Measurements from ENCODE around the gene CACNA1H. TPM values are rescaled to one million over a fixed set of nuclear protein-coding genes. Genes with fewer than 3 reads are reported as not detected.

The CACNA1H gene
- total and polyA plus RNA-seq, 2 donors (not counting 3 experiments of a cell fraction or from before 2014, with no cell fraction given): 0.03 TPM; not detected in 1

- Histone ChIP-seq H3K9me3 (replicated peaks; ENCODE audit: control insufficient read depth, insufficient read depth, low read length) (no peaks in the 10 kb centered on the region), H3K4me2 (ENCODE audit: insufficient read depth, low read length) (no peak overlapping the region), H3K4me3 (replicated peaks in 1 of 3; ENCODE audit: insufficient read depth in 1 of 3, low read depth in 1 of 3, low read length in 3 of 3) (no peak overlapping the region), H3K36me3 (ENCODE audit: control insufficient read depth in 2 of 2, extremely low read depth in 1 of 2, insufficient read depth in 2 of 2, low read length in 2 of 2) (no peaks in the 10 kb centered on the region), H3K27ac (ENCODE audit: insufficient read depth, low read depth, low read length) (no peak overlapping the region), H3K4me1 (ENCODE audit: control insufficient read depth, extremely low read depth, insufficient read depth, low read length) (no peaks in the 10 kb centered on the region), H3K27me3 (ENCODE audit: control insufficient read depth in 2 of 2, insufficient read depth in 2 of 2, low read length in 2 of 2) (no peaks in the 10 kb centered on the region), H3K9ac (replicated peaks; ENCODE audit: extremely low read depth, insufficient read depth, low read length) (no peak overlapping the region), H3K79me2 (ENCODE audit: control insufficient read depth, insufficient read depth, low read length) (no peaks in the 10 kb centered on the region), H3K9me1 (replicated peaks; ENCODE audit: control insufficient read depth, extremely low read depth, insufficient read depth, low read length) (no peaks in the 10 kb centered on the region), H2AFZ (ENCODE audit: low read depth, low read length) (no peak overlapping the region), H4K20me1 (replicated peaks; ENCODE audit: control insufficient read depth, extremely low read depth, insufficient read depth, low read length) (no peaks in the 10 kb centered on the region)
- ChIA-PET CTCF (interaction anchor here (1.1 kb wide), 1 partner anchor 13 kb away, joined by 3 read pairs; no protein-coding TSS in a partner anchor), POLR2A (no interaction called here)
- intact Hi-C loops (cut with micrococcal nuclease) (no loop called here), dilution Hi-C loops (cut with MboI; ENCODE audit: extremely low pct_ligation_motif_present, low sequenced_read_pairs) (no loop called here)
- TF ChIP-seq EZH2 (IDR thresholded peaks at IDR 0.05; ENCODE audit: borderline replicate concordance, low read depth, low read length, severe bottlenecking) (no peak), CTCF (IDR thresholded peaks at IDR 0.05; ENCODE audit: extremely low read depth in 1 of 2, insufficient read depth in 1 of 2, low read depth in 1 of 2, low read length in 2 of 2) (no peak), GATA2 (IDR thresholded peaks at IDR 0.05; ENCODE audit: insufficient read depth, insufficient read length, low read depth, low read length) (no peak), MAX (IDR thresholded peaks at IDR 0.05; ENCODE audit: insufficient read depth, insufficient read length) (no peak), JUN (IDR thresholded peaks at IDR 0.05; ENCODE audit: borderline replicate concordance, insufficient read depth, insufficient read length, low read depth) (no peak), POLR2AphosphoS5 (IDR thresholded peaks at IDR 0.05; ENCODE audit: insufficient read depth, low read depth, low read length) (no peak), MYC (IDR thresholded peaks at IDR 0.05; ENCODE audit: low read depth, low read length) (no peak), POLR2A (IDR thresholded peaks at IDR 0.05; ENCODE audit: low read depth, low read length) (no peak), FOS (IDR thresholded peaks at IDR 0.05; ENCODE audit: borderline replicate concordance, insufficient read depth, low read length) (no peak)
- BruUV-seq (replicated peaks): no TSS peak
- no peak for FAIRE-seq
- no peak for DNase-seq (ENCODE audit: low read depth, low spot score)
Measured at GRCh38 chr16:1206786-1207185, 53.9 kb downstream of the CACNA1H start.

Measured in endothelial cell of umbilical vein (primary cell).